NB4 (cell line): ENCODE measurements around the gene MYLK3.

Experiments used
- DNase-seq: peaks from one replicate; pipeline ENCODE4 v3.0.0; 2010; ENCODE audit warnings: low read depth
- H3K4me3 ChIP-seq: one replicate; pipeline ENCODE4 v1.5.1; 2011; ENCODE audit warnings: mild to moderate bottlenecking, low read depth, low read length, moderate library complexity
- MYC ChIP-seq: IDR thresholded peaks from 2 replicates; pipeline ENCODE4 v1.6.1; 2011; ENCODE audit warnings: low read depth, low read length
- POLR2A ChIP-seq: IDR thresholded peaks from 2 replicates; pipeline ENCODE4 v1.6.1; 2011; ENCODE audit warnings: mild to moderate bottlenecking; ENCODE audit not compliant: insufficient read length; ENCODE audit errors: extremely low read depth
- TF ChIP-seq, protein P1 (sequence below): IDR thresholded peaks from one replicate; pipeline ENCODE4 v1.5.1; 2012; ENCODE audit warnings: low read depth, low read length
- TF ChIP-seq, protein P2 (sequence below): IDR thresholded peaks from 2 replicates; pipeline ENCODE4 v1.6.1; 2011; ENCODE audit warnings: low read depth, low read length

MYLK3 gene

DNA sequence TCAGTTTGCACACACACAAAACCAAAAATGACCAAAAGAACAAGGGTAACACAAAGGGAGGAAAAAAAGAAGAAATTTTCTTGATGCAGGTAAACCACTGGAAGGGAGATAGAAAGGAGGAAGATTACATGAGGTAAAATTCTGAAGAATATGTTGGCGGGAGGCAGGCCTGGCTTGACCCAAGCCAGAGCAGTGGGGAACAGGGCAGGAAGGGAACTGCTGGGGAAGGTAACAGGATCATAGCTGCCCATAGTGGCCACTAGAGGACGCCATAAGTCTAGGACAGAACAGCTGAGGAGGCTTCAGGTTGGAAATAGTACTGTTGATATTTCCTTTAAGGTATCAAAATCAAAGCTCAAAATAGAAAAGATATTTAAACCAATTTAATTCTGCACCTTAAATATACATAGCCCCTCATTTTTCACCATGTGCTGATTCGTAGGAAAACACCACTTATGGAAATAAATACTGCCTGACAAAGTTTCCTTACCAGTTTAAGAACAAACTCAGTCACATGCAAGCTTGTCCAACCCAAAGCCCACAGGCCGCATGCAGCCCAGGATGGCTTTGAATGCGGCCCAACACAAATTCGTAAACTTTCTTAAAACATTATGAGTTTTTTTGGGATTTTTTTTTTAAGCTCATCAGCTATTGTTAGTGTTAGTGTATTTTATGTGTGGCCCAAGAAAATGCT lies 74.7 kb downstream of the MYLK3 start:
- DNase-seq = peak; percentile 79
- TF ChIP-seq, protein P1, sequence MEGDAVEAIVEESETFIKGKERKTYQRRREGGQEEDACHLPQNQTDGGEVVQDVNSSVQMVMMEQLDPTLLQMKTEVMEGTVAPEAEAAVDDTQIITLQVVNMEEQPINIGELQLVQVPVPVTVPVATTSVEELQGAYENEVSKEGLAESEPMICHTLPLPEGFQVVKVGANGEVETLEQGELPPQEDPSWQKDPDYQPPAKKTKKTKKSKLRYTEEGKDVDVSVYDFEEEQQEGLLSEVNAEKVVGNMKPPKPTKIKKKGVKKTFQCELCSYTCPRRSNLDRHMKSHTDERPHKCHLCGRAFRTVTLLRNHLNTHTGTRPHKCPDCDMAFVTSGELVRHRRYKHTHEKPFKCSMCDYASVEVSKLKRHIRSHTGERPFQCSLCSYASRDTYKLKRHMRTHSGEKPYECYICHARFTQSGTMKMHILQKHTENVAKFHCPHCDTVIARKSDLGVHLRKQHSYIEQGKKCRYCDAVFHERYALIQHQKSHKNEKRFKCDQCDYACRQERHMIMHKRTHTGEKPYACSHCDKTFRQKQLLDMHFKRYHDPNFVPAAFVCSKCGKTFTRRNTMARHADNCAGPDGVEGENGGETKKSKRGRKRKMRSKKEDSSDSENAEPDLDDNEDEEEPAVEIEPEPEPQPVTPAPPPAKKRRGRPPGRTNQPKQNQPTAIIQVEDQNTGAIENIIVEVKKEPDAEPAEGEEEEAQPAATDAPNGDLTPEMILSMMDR = peak; percentile 100
- TF ChIP-seq, protein P2, sequence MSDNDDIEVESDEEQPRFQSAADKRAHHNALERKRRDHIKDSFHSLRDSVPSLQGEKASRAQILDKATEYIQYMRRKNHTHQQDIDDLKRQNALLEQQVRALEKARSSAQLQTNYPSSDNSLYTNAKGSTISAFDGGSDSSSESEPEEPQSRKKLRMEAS = no peak
- H3K4me3 ChIP-seq = no peak overlapping the region

DNA sequence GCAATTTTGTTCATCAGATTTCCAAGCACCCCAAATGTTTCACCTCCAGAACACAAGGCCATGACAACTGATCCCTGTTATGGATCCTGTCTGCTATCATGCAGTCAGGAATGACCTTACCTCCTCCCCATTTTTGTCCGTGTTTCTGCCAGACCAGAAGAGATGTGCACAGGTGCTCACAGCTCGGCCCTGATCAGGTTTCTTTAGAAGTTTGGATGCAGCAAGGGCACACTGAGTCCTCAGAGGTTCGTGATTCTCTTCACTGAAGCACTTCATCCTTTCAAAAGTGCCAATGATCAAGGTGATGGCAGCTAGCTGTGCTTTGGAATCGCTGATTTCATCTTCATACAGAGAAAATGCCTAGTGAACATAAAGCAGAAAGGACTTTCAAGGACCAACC lies 86.0 kb downstream of the MYLK3 start:
- DNase-seq = no peak
- TF ChIP-seq POLR2A (no peak), MYC (no peak)
- TF ChIP-seq, protein P2 = no peak
- TF ChIP-seq, protein P1 = no peak
- no peak overlapping the region for H3K4me3 ChIP-seq

DNA sequence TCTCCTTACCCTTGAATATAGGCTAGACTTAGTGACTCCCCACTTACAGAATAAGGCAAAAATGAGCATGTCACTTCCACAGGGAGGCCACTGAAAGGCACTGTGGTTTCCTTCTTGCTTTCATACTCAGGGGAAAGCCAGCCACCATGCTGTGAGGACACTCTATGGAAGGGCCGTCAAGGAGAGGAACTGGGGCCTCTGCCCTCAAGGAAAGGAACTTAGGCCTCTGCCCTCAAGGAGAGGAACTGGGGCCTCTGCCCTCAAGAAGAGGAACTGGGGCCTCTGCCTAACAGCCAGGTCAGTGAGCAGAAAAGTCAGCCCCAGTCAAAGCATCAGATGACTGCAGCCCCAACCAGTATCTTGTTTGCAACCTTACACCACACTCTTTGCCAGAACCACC lies 89.2 kb downstream of the MYLK3 start:
- peak; percentile 99 for DNase-seq
- TF ChIP-seq MYC (0 out of 2 replicates have a peak, but pooled peaks have one; percentile 44), POLR2A (no peak)
- TF ChIP-seq, protein P1 = peak; percentile 19
- TF ChIP-seq, protein P2 = peak; percentile 60
- no peak overlapping the region for H3K4me3 ChIP-seq
